AG09309 (cell line): Measurements from ENCODE around the gene ADCY4.

Experiments
- DNase-seq: peaks from one replicate; pipeline ENCODE4 v3.0.0-alpha.2; 2010; ENCODE audit warnings: low read depth
- H3K4me3 ChIP-seq: 2 replicates; pipeline ENCODE4 v1.5.1; 2011; ENCODE audit warnings: mild to moderate bottlenecking, low read depth, low read length, moderate library complexity; ENCODE audit not compliant: control insufficient read depth
- TF ChIP-seq, protein P1 (sequence below): IDR thresholded peaks from 2 replicates; pipeline ENCODE4 v1.5.1; 2011; ENCODE audit warnings: mild to moderate bottlenecking, low read depth, low read length, inconsistent platforms; ENCODE audit not compliant: insufficient read depth, control insufficient read depth; ENCODE audit errors: missing control alignments

Gene ADCY4

DNA sequence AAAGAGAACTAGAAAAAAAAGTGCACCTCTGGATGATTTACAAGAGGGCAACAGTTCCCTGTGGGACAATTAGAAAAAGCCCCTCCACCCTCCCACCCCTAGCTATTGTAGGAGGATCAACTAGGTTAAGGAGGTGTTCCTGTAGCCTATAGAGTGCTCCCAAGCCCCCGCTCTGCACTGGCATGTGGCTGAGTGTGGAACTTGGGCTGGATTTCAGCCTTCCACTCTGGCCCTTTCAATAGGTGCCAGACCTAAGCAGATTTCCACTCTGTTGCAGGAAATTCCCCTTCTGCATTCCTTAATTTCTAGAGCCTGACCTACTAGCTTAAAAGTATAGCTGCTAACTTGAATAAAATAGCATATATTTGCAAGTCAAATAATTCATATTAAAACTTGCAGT lies 35.9 kb upstream of the ADCY4 start:
- TF ChIP-seq, protein P1, sequence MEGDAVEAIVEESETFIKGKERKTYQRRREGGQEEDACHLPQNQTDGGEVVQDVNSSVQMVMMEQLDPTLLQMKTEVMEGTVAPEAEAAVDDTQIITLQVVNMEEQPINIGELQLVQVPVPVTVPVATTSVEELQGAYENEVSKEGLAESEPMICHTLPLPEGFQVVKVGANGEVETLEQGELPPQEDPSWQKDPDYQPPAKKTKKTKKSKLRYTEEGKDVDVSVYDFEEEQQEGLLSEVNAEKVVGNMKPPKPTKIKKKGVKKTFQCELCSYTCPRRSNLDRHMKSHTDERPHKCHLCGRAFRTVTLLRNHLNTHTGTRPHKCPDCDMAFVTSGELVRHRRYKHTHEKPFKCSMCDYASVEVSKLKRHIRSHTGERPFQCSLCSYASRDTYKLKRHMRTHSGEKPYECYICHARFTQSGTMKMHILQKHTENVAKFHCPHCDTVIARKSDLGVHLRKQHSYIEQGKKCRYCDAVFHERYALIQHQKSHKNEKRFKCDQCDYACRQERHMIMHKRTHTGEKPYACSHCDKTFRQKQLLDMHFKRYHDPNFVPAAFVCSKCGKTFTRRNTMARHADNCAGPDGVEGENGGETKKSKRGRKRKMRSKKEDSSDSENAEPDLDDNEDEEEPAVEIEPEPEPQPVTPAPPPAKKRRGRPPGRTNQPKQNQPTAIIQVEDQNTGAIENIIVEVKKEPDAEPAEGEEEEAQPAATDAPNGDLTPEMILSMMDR, result no peak
- DNase-seq, result no peak
- H3K4me3 ChIP-seq, result no peak overlapping the region; the same call in 1 of the 2 replicates

DNA sequence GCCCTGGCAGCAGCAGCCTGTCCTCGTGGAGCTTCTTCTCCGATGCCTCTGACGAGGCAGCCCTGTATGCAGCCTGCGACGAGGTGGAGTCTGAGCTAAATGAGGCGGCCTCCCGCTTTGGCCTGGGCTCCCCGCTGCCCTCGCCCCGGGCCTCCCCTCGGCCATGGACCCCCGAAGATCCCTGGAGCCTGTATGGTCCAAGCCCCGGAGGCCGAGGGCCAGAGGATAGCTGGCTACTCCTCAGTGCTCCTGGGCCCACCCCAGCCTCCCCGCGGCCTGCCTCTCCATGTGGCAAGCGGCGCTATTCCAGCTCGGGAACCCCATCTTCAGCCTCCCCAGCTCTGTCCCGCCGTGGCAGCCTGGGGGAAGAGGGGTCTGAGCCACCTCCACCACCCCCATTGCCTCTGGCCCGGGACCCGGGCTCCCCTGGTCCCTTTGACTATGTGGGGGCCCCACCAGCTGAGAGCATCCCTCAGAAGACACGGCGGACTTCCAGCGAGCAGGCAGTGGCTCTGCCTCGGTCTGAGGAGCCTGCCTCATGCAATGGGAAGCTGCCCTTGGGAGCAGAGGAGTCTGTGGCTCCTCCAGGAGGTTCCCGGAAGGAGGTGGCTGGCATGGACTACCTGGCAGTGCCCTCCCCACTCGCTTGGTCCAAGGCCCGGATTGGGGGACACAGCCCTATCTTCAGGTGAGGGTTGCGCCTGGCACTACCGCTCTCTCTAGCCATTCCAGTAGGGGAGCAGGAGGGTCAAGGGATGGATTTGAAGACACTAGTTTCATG lies 35.2 kb upstream of the ADCY4 start:
- no peak for DNase-seq
- TF ChIP-seq, protein P1, result no peak
- H3K4me3 ChIP-seq, result peak overlapping the region; percentile 100

GRCh38 chr14:24369463-24369862 lies 34.6 kb upstream of the ADCY4 start:
- TF ChIP-seq, protein P1, result no peak
- H3K4me3 ChIP-seq, result peak overlapping the region; percentile 100
- DNase-seq, result no peak

- peak overlapping the region; percentile 100 for H3K4me3 ChIP-seq
- TF ChIP-seq, protein P1, result peak; percentile 5
- peak; percentile 67 for DNase-seq
These were observed 33.8 kb upstream of the ADCY4 start for GRCh38 chr14:24368562-24369252.

DNA sequence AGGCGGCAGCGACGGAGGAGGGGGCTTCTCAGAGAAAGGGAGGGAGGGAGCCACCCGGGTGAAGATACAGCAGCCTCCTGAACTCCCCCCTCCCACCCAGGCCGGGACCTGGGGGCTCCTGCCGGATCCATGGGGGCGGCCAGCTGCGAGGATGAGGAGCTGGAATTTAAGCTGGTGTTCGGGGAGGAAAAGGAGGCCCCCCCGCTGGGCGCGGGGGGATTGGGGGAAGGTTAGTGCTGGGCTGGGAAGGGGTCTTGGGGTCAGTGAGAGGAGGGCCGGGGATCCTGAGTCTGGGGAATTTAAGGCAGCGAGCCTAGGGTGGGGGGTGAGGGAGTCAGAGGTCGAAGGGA lies 33.3 kb upstream of the ADCY4 start:
- DNase-seq, result no peak
- H3K4me3 ChIP-seq, result peak overlapping the region; percentile 100
- TF ChIP-seq, protein P1, result no peak

DNA sequence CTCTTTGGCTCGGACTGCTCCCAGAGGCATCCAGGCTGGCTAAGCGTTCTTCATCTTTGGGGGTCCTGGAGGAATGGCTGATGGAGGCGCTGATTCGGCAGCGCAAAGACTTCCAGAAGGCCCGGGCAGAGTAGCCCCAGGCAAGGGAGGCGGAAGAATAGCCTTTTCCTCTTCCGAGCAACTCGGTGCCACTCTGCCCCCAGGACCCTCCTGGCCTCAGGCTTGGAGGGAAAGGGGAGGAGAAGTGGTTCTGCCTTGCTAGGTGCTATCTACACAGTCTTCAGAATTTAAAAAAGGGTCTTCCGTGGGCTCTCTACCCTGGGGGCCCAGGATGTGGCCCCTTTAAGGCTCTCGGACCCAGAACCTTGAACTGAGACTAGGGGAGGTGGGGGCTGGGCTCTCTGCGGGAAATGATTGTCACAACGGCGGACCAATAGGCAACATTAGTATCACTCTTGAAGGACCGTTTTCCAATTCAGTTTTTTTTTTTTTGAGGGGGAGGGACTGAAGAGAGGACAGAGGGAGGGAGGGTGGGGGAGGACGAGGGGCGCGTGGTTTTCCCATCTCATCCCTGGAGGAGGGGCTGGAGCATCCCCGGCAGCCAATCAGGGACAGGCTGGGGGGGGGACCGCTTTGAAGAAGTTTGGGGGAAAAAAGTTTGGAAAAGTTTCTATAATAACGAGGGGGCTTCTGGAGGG lies 32.8 kb upstream of the ADCY4 start, which contains the start of gene NFATC4:
Gene NFATC4 (plus strand): TSS at position 671 of the 698 bp plus-strand sequence. CDS start 157 bp downstream, outside the sequence.
- TF ChIP-seq, protein P1, result no peak
- H3K4me3 ChIP-seq, result peak within 1 kb of the TSS; percentile 100
- DNase-seq, result peak; percentile 93
